NOMO-1 treated with dmso at 0.1 percent for 144 hours (cell line): Measurements from ENCODE around the gene SLC25A11.
"Not testable (repeated sequence)": the region's sequence is repeated elsewhere in the genome, so short reads cannot be mapped to it uniquely, and the experiment has no call there.

Experiments
- DNase-seq: peaks from one replicate; lab custom pipeline; 2025; ENCODE audit not compliant: unreplicated experiment; lab: John Stamatoyannopoulos, UW

The SLC25A11 gene

DNA sequence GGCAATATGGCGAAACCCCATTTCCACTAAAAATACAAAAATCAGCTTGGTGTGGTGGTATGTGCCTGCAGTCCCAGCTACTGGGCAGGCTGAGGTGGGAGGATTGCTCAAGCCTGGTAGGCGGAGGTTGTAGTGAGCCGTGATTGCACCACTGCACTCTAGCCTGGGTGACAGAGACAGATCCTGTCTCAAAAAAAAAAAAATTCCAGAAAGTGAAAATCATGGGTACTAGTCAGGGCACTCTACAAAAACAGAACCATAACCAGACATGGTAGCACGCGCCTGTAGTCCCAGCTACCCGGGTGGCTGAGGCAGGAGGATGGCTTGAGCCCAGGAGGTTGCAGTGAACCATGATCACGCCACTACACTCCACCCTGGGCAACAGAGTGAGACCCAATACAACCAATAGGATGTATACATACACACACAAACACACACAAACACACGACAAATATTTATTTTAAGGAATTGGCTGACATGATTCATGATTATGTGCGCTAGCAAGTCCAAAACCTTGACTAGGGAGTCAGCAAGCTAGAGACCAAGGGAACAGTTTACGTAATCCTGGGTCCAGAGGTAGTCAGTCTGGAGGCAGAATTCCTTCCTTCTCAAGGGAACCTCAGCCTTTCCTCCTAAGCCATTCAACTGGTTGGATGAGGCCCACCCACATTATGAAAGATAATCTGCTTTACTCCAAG is 19.3 kb downstream of the SLC25A11 start:
- peak; percentile 23 for DNase-seq

- DNase-seq, result no peak
Measured at GRCh38 chr17:4919511-4920047, 20.3 kb downstream of the SLC25A11 start.

GRCh38 chr17:4914551-4914950 is 25.3 kb downstream of the SLC25A11 start:
- not testable (repeated sequence) for DNase-seq

GRCh38 chr17:4913994-4914393 is 25.9 kb downstream of the SLC25A11 start:
- no peak for DNase-seq

DNA sequence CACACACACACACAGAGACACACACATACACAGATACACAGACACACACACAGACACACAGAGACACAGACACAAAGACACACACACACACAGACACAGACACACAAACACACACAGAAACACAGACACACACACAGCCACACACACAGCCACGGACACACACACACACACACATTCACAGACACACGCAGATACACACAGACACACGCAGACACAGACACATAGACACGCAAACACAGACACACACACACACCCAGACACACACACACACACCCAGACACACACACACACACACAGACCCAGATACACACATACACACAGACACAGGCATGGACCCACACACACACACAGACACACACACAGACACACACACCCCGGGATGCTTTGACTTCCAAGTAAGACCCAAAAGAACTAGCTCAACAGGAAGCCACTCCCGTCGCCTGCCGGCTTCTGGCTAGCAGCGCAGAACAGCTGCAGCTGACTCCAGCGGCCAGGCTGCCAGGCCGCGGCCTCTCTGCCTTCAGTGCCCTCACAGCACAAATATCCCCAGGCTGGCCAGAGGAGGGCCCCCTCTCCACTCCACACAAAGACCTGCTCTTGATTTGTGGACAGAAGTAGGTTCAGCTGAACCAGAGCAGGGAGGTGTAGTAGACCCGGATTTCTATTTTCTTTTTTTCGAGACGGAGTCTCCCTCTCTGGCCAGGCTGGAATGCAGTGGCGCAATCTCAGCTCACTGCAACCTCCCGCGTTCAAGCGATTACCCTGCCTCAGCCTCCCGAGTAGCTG is 30.9 kb downstream of the SLC25A11 start:
- peak; percentile 88 for DNase-seq

DNA sequence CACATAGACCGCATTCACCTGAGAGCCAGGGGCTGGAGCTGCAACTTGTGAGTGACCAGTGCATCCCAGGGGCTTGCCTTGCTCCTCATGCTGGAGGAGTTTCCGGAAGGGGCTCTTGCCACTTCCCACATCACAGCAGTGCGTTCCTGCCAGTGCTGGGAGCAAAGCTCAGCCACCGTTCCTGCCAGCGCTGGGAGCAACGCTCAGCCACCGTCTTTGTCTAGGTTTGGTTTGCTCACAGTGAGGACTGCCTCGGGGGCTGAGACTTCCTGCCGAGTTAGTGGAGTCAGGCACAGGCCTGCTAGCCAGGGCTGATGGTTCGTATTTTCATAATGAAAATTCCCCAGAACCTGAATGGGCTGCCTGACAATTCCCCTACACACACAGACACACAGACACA is 31.5 kb downstream of the SLC25A11 start:
- no peak for DNase-seq

GRCh38 chr17:4906642-4907041 is 33.2 kb downstream of the SLC25A11 start:
- DNase-seq, result not testable (repeated sequence)

DNA sequence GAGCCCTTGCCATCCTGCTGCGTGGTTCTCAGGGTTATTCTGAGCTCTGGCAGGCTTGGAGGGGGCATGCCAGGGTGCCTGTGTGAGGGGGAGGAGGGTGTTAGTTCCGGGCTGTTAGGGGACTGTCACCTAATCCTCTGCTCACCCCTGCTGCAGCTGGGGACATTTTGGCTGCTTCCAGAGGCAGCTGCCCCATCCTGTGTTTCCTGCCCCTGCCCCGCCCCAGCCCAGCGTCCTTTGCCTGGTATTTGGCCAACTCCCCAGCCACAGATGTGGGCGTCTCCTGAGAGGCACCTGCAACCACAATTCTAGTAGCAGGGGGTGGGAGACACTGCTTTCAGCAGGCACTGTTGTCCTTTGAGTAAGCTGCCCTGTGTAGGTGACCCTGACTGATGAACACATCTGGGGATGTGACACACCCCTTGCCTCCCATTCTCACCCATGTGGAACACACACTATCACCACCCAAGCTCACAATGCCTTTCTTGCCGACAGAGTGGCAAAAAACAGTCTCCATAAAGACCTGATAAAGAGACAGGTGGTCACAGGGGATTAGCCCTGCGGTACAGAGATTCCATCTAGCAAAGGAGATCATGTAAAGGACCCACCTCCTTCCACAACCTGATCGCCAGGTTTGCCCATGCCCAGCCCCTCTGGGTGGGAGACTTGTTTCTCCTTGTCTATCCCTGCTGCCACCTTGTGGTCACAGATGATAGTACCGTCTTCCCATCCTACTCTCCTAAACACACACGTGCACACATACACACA is 36.6 kb downstream of the SLC25A11 start, which contains the start of gene CHRNE:
Gene CHRNE (minus strand): TSS at position 48 of the 768 bp plus-strand sequence. CDS start 35 bp downstream, at position 13.
- DNase-seq, result peak; percentile 7

DNA sequence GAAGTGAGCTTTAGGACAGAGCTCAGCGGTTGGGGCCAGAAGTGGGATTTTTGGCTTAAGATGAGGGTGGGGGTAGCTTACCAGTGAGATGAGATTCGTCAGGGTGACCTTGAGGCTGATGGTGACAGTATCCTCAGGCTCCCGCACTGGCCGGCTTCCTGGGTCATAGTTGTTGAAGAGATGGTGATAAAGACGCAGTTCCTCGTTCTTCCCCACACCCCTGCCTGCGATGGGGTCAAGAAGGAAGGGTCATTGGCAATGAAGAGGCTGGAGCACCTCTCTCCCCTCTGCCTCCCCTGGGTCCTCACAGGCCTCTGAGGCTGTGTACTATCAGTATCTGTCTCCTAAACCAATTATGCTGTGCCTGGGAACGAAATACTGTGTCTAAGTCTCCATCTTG is 37.3 kb downstream of the SLC25A11 start:
- no peak for DNase-seq

DNA sequence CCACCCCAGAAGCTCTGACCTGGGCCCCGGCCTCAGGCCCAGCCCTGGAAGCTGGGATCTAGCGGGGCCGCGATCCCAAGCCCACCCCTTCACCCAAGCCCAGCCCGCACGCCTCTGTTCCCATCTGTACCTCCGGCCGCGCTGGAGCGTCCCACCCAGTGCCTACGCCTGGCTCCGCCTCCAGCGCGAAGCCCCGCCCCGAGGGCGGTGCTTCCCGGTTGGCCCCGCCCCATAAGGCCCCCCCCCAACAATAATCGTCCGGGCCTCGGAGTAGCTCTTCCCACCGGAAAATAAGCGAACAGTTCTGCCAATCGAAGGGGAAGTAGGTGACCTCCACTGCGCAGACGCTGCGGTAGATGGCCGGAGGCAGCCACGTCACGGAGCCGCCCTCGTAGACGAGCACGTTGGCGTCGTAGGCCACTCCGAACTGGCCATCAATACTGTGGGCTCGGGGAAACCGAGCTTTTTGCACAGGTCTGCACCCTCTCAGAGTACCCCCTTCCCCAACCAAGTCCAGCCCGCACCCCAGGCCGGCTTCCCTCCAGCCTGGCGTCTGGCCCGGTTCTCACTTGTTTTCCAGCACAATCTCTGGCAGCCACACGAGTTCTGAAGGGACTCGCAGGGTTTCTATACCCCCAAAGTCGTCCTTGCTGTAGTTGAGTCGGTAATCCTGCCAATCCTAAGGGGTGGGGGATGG is 38.0 kb downstream of the SLC25A11 start:
- no peak for DNase-seq

DNA sequence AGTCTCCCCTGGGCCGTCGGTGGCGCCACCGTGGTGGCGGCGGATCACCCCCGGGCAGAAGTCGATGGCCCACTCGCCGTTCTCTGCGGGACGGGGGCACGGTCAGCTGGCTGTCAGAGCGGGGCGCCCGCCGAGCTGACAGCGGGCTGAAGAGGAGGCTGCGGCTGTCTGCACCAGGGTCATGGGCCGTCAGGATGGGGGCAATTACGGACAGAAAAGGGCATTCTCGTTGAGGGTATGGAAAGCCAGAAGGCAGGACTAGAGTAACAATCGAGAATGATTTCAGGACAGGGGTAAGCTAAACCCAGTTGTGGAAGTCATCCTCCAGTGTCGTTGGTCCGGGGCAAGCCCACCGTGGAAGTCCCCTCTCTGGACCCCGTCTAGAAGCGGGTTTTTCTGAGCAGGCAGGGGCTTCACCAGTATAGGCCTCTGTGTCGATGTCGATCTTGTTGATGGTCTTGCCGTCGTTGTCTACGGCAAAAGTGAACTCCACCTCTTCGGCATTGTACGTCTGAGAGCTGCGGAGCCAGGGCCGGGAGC is 38.7 kb downstream of the SLC25A11 start:
- no peak for DNase-seq

DNA sequence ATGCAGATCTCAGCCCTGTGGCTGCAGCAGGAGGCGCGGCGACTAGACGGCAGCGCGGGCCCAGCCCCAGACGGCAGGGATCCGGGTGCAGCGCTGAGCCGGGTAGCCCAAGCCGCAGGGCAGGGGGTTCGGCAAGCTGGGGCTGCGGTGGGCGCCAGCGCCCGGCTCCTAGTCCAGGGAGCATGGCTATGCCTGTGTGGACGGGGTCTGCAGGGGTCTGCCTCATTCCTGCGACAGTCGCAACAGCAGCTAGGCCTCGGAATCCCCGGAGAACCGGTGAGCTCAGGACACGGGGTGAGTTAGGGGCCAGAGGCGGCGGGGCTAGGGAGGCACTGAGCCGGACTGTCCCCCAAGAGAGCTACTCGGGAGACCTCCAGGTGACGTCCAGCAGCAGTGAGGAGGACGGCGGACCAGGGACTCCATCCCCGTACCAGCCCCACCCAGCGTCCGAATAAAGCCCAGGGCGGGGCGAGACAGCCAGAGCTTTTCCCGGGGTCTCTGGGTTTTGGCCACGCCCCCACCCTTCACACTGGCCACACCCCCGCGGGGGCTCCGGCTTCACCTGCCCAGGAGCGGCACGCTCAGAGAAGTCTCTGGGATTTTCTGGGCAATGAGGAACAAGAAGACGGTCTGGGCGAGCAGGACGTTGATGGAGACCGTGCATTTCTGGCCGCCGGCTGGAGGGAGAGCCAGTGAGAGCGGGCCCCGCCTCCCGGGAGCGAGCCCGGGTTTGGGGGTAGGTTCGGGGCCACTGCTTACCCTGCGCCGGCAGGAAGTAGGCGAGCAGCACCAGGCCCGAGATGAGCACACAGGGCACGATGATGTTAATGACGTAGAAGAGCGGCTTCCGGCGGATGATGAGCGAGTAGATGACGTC is 39.4 kb downstream of the SLC25A11 start:
- no peak for DNase-seq

GRCh38 chr17:4899341-4900230 is 40.3 kb downstream of the SLC25A11 start, which contains the start of gene C17orf107:
Gene C17orf107 (plus strand): TSS chr17:4899536. CDS start chr17:4899763, 227 bp downstream.
- peak; percentile 51 for DNase-seq

GRCh38 chr17:4898927-4899326 is 40.9 kb downstream of the SLC25A11 start:
- no peak for DNase-seq

DNA sequence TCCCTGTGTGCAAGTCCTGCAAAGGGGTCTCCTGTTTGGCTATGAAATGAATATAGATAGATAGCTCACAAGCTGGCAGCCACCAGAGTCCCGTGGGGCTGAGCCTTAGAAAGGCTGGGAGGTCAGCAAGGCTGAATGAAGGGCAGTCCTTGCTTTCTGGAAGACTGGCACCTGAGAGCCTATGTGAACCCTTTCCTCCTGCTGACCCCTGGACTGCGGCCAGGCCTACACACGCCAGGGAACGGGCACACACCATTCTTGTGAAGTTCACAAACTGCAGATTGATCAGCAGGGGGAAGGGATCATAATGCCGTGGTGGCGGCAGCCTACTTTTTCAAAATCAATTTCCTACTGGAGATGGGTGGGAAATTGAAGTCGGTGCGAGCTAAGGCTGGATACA is 41.5 kb downstream of the SLC25A11 start:
- DNase-seq, result no peak

GRCh38 chr17:4897785-4898184 is 42.1 kb downstream of the SLC25A11 start:
- DNase-seq, result no peak

DNA sequence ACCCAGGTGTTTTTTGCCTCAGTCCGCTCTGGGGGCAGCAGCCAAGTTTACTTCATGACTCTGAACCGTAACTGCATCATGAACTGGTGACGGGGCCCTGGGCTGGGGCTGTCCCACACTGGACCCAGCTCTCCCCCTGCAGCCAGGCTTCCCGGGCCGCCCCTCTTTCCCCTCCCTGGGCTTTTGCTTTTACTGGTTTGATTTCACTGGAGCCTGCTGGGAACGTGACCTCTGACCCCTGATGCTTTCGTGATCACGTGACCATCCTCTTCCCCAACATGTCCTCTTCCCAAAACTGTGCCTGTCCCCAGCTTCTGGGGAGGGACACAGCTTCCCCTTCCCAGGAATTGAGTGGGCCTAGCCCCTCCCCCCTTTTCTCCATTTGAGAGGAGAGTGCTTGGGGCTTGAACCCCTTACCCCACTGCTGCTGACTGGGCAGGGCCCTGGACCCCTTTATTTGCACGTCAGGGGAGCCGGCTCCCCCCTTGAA is 42.6 kb downstream of the SLC25A11 start:
- no peak for DNase-seq
